NCI-H1417 treated with DMSO at 0.1 percent for 48 hours (cell line): ENCODE results near the gene PMEL.
A peak's percentile ranks its signal among the peaks of the same experiment; 100 is the strongest.
"Not testable (repeated sequence)": the region's sequence is repeated elsewhere in the genome, so short reads cannot be mapped to it uniquely, and the experiment has no call there.

ENCODE experiments used
- DNase-seq: peaks from one replicate; lab custom pipeline; 2025; lab: John Stamatoyannopoulos, UW

PMEL gene

GRCh38 chr12:55983232-55983842 is 17.5 kb upstream of the PMEL start:
- DNase-seq, result no peak

- no peak for DNase-seq
These were observed 16.6 kb upstream of the PMEL start for GRCh38 chr12:55982319-55982936.

GRCh38 chr12:55981882-55982281 is 16.0 kb upstream of the PMEL start:
- DNase-seq, result not testable (repeated sequence)

- no peak for DNase-seq
These were observed 13.2 kb upstream of the PMEL start for GRCh38 chr12:55979069-55979468.

- DNase-seq, result no peak
These were observed 12.6 kb upstream of the PMEL start for GRCh38 chr12:55978393-55978792.

GRCh38 chr12:55974308-55974730 is 8.5 kb upstream of the PMEL start:
- DNase-seq, result no peak

GRCh38 chr12:55973599-55974307 is 7.9 kb upstream of the PMEL start, which contains the start of gene RAB5B:
Gene RAB5B (plus strand): TSS chr12:55974078. CDS start chr12:55986961, 12,883 bp downstream.
- peak; percentile 100 for DNase-seq

- no peak for DNase-seq
These were observed 7.2 kb upstream of the PMEL start for GRCh38 chr12:55972911-55973598.

- DNase-seq, result no peak
These were observed 6.6 kb upstream of the PMEL start for GRCh38 chr12:55972456-55972855.

GRCh38 chr12:55972042-55972441 is 6.2 kb upstream of the PMEL start:
- no peak for DNase-seq

- no peak for DNase-seq
These were observed 4.9 kb upstream of the PMEL start for GRCh38 chr12:55970775-55971174.

GRCh38 chr12:55969356-55969755 is 3.5 kb upstream of the PMEL start:
- no peak for DNase-seq

- peak; percentile 48 for DNase-seq
These were observed 803 bp upstream of the PMEL start, which contains the start of gene CDK2 for GRCh38 chr12:55966408-55967281. Gene CDK2 (plus strand): TSS chr12:55966830. CDS start chr12:55967009, 179 bp downstream.

- DNase-seq, result no peak
These were observed 602 bp downstream of the PMEL start for GRCh38 chr12:55965240-55965639.

GRCh38 chr12:55963760-55964159 is 2.1 kb downstream of the PMEL start:
- no peak for DNase-seq

GRCh38 chr12:55957106-55957859 is 8.6 kb downstream of the PMEL start:
- no peak for DNase-seq

GRCh38 chr12:55955800-55956508 is 9.9 kb downstream of the PMEL start:
- no peak for DNase-seq

- no peak for DNase-seq
These were observed 10.5 kb downstream of the PMEL start for GRCh38 chr12:55955344-55955743.

GRCh38 chr12:55946553-55946952 is 19.3 kb downstream of the PMEL start:
- DNase-seq, result no peak

- no peak for DNase-seq
These were observed 23.2 kb downstream of the PMEL start for GRCh38 chr12:55942577-55943136.
